Measurements from ENCODE around the gene BSND.

BSND gene

DNA sequence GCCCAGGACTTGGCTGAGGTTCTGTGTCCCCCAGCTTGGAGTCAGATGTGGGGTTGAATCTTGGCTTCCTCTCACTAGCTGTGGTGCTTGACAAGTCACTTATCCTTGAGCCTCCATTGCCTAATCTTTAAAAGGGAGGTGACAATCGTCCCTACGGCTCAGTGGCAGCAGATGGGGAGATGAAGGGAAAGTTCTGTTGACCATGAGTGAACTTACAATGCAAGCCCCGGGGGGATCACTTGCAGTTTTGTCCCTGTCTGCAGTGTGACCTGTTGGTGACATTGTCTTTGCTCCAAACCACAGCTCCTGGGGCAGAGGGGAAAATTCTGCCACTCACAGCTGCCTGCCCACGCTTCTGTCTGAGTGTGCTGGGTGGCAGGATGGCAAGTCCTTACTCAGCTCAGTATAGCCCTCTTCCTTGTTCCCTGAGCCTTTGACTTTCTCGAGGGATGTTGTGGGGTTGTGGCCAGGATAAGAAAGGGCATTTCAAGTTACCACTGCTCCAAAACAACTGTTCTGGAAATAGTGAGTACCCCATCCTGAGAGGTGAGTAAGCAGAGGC lies 42.3 kb downstream of the BSND start:
- no peak for DNase-seq (ENCODE audit: low read depth, low spot score)
- no peak overlapping the region for H3K4me3 ChIP-seq (ENCODE audit: low read length)

DNA sequence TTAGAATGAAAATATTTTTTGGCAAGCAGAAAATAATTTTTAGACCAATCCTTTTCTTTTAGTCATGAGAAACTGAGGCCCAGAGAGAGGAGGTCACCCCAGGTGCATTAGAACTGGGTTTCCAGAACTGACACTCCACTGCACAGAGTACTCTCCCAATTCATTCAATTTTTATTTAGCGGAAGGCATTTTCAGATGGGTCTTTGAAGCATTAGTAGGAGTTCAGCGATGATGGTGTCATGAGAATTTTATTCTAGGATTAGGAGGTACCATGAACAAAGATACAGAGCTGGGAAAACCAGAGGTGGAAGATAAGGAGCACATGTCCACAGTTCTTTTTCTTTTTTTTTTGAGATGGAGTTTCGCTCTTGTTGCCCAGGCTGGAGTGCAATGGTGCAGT lies 42.9 kb downstream of the BSND start:
- no peak for DNase-seq (ENCODE audit: low read depth, low spot score)
- no peak overlapping the region for H3K4me3 ChIP-seq (ENCODE audit: low read length)

DNA sequence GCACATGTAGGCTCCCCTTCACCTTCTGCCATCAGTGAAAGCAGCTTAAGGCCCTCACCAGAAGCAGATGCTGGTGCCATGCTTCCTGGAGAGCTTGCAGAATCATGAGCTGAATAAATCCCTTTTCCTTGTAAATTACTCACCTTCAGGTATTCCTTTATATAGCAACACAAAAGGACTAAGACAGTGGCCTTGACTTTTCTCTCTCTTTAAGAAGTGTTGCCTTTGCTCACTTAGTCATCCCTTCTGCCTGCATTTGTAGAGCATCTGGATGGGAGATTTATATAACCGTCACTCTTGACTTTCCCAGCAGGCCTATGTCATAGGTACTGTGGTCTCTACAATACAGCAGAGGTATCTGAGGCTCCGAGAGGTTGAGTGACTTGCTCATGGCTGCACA lies 44.3 kb downstream of the BSND start:
- H3K4me3 ChIP-seq (ENCODE audit: low read length): no peak overlapping the region

DNA sequence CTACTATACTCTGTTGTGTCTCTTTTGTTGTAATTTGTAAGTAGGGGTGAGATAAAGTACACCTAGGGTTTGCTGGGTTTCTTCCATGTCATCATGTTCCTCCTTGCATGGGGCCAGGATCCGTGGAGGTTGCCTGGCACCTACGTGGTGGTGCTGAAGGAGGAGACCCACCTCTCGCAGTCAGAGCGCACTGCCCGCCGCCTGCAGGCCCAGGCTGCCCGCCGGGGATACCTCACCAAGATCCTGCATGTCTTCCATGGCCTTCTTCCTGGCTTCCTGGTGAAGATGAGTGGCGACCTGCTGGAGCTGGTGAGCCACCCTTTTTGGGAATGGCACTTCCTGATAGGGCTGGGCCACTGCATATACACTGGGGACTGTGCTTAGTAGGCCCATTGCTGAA lies 45.0 kb downstream of the BSND start:
- H3K4me3 ChIP-seq (ENCODE audit: low read length): no peak overlapping the region
- DNase-seq (ENCODE audit: low read depth, low spot score): no peak

More for the DNA sequence above, 44.3 kb downstream of the BSND start:
- no peak for DNase-seq (ENCODE audit: low read depth, low spot score)

DNA sequence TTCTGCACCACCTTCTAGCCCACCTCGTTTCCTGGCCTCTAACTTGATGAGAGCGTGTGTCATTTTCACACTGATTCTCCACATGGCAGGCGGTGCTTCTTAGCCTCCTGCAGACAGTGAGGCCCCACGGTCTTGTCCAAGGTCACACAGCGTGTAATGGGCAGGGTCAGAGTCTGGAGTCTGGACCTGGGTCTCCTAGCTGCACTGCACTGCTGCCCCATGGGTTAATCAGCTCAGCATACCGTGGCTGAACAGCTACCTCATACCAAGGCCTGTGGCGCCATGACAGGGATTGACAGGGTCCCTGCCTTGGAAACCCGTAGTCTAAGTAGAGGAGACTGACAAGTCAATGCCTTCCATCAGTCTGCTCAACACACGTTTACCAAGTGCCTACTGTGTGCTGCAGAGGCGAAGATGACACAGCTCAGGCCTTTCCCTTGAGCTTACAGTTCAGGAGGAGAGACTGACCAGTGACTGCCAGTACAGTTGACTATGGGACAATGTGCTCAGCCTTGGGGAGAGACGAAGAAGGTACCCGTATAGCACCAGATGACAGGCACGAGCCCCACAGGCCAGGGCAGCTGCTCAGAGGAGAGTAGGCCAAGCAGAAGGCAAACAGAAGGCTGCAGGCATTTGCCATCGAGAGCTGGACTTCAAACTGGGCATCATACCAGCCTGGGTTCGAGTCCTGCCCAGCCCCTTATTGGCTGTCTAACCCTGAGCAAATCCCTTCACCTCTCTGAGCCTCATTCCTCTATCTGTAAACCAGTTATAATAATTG lies 46.1 kb downstream of the BSND start:
- no peak for DNase-seq (ENCODE audit: low read depth, low spot score)
- no peak overlapping the region for H3K4me3 ChIP-seq (ENCODE audit: low read length)

DNA sequence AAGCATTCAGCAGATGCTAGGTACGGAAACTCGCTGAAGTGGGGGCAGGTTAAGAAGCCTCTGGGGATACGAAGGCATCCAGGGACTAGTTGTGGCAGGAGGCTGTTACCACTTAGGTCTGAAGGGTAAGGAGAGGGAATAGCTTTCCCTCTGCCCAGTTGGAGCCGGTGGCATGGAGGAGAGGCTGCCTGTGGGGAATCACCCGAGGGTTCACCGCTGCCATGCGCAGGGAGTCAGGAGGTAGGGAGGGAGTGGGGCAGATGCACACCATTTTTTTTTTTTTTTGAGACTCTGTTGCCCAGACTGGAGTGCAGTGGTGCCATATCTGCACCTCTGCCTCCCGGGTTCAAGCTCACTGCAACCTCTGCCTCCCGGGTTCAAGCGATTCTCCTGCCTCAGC lies 46.7 kb downstream of the BSND start:
- no peak overlapping the region for H3K4me3 ChIP-seq (ENCODE audit: low read length)
- no peak for DNase-seq (ENCODE audit: low read depth, low spot score)

DNA sequence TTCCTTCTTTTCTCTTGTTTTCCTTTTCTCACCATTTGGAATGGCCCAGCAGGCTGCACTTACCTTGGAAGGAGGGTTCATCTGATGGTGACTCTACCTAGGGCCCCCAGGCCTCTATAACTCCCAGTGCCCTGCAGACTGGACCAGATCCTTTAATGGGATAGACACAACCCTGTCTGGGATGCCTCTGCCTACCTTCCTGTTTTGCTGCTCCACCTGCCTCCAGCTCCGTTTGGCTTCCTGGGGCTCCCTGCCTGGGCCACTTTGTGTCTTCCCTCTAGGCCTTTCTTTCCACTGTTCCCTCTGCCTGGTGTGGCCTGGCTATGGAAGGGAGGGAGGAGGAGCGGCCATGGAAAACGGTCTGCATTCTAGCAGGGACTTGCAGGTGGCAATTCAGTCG lies 48.1 kb downstream of the BSND start:
- H3K4me3 ChIP-seq (ENCODE audit: low read length): no peak overlapping the region
- no peak for DNase-seq (ENCODE audit: low read depth, low spot score)

DNA sequence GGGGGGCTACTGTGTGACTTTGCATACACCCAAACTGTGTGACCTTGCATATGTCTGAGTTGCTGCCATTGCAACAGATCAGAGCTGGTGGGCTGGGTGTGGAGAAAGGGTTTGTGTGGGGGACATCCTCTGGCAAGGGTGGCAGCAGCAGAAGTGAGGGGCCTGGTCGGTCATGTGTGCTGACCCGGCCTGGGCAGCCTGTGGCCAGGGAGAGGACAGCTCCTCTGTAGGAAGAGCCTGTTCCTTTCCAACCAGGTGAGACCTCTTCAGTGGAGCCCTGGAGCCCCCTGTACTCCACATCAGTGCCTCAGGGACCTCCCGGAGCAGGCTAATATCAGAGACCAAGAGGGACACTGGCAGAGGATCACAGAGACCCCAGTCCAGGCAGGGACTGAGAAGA lies 48.9 kb downstream of the BSND start:
- DNase-seq (ENCODE audit: low read depth, low spot score): no peak
- H3K4me3 ChIP-seq (ENCODE audit: low read length): no peak overlapping the region

DNA sequence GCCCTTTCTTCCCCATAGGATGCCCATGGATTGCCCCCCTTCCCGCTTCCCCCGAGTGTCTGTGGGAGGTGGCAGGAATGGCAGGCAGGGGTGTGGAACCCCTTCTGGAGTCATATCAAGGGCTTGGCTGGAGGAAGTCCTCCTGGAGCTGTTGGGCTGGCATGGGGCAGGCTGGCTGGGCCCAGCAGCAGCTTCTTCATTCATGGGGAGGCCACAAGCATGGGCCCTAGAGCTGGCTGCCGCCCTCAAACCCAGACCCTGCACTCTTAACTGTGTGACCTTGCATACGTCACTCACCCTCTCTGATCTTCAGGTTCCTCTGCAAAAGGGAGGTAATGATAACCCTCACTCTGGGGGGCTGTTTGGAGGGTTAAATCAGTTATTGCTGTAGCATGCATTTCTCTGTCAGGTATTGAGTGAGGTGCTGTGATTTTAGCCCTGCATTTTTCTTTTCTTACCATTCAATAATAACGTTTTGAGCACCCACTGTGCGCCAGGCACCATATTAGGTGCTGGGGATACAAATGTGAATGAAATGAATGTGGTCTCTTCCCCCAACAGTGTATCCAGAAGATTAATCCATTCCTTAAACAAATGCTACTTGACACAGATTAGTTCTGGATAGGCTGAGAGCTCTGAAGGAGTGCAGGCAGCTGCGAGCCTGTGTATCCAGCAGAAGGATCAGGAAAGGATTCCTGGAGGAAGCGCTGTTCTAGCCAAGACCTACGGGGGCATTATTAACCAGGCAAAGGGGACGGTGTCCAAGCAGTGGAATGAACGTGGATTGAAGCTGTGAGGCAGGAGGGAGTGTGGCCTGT lies 49.9 kb downstream of the BSND start:
- no peak for DNase-seq (ENCODE audit: low read depth, low spot score)
- no peak overlapping the region for H3K4me3 ChIP-seq (ENCODE audit: low read length)

DNA sequence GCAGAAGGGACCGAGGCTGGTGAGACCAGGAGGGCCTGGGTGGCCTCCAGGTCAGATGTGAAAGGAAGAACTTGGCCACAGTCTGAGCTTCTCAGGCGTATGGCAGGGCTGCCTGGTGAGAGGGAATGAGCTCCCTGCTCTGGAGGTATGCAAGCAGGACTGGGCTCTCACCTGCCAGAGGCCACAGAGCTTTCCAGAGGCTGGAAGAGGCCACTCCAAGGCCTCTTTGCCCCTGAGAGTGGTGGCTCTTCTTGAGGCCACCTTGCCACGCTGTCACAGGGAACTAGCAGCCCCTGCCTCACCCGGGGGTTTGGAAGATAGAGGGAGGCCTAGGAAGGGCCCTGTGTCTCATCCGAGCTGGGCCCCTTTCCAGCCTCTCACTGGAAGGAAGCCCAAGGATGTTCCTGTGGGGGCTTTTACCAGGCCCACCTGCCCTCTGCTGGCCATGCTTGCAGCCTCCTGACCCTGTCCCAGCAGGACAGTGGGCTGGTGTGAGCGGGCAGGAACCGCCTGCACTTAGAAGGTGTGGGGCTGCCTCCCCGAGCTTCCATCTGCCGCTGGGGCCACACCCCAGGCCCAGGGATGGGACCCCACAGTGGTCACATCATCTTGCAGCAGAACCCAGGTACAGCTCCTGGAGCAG lies 50.7 kb downstream of the BSND start:
- no peak for DNase-seq (ENCODE audit: low read depth, low spot score)
- H3K4me3 ChIP-seq (ENCODE audit: low read length): no peak overlapping the region

DNA sequence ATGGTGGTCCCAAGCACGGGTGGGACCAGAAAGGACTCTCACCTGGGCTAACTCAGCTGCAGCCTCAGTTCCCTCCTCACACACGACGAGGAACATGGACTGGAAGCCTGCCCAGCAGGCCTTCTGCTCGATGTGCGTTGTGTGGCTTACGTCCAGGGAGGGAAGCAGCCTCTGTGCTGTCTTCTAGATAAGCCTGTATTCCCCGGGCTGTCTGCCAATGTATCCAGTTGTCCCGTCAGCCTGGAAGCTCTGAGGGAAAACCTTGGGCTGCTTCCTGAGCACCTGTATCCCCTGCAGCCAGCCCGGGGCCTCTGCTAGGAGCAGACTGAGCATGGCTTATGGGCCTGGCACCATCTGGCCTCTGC lies 51.2 kb downstream of the BSND start:
- no peak for DNase-seq (ENCODE audit: low read depth, low spot score)

DNA sequence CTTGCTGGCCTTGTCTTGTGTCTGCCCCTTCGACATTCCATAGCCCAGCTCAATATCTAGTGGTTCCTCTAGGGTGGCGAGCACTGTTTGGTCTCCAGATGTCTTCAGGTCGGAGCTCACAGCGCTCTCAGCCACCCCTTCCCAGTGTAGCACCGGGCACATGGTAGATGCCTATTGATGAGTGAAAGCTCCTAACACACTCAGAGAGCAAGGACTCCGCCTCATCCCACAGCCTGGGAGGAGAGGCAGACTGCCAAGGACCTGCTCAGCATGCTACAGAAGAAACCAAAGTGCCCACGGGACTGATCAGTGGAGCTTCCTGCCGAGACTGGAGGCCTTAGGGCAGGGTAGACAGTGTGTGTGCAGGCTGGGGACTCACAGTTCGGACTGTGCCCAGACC lies 51.5 kb downstream of the BSND start:
- DNase-seq (ENCODE audit: low read depth, low spot score): no peak
- no peak overlapping the region for H3K4me3 ChIP-seq (ENCODE audit: low read length)

More for the DNA sequence above, 51.2 kb downstream of the BSND start:
- H3K4me3 ChIP-seq (ENCODE audit: low read length): no peak overlapping the region

DNA sequence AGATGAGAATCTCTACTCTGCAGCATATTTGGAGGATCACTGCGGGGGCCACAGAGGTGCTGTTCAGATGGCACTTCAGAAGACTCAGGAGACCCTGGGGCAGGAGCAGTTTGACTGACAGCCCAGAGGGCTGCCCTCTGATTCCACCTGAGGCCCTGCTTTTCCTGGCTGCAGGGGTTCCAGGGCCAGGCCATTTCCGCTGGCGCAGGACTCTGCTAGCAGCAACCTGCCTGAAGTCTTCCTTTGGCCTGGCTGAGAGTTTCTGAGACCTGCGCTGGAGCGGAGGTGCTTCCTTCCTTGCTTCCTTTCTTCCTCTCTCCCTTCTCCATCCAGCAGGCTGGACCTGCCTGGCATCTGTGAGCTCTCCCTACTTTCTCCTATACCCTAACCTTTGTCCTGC lies 52.4 kb downstream of the BSND start:
- DNase-seq (ENCODE audit: low read depth, low spot score): no peak
- H3K4me3 ChIP-seq (ENCODE audit: low read length): no peak overlapping the region

DNA sequence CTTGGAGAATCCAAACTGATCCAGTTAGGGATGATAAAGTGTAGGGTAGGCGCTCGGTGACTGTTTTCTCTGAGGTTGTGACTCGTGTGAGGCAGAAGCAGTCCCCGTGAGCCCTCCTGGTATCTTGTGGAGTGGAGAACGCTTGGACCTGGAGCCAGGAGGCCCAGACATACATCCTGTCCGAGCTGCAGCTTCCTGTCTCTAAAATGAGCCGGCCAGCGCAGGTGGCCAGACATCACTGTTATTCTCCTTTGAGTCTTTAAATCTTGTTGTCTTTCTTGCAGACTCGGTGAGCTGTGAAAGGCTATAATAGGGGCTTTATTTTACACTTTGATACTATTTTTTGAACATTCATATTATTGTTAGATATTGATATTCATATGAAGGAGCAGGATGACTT lies 52.9 kb downstream of the BSND start:
- no peak overlapping the region for H3K4me3 ChIP-seq (ENCODE audit: low read length)
- no peak for DNase-seq (ENCODE audit: low read depth, low spot score)

DNA sequence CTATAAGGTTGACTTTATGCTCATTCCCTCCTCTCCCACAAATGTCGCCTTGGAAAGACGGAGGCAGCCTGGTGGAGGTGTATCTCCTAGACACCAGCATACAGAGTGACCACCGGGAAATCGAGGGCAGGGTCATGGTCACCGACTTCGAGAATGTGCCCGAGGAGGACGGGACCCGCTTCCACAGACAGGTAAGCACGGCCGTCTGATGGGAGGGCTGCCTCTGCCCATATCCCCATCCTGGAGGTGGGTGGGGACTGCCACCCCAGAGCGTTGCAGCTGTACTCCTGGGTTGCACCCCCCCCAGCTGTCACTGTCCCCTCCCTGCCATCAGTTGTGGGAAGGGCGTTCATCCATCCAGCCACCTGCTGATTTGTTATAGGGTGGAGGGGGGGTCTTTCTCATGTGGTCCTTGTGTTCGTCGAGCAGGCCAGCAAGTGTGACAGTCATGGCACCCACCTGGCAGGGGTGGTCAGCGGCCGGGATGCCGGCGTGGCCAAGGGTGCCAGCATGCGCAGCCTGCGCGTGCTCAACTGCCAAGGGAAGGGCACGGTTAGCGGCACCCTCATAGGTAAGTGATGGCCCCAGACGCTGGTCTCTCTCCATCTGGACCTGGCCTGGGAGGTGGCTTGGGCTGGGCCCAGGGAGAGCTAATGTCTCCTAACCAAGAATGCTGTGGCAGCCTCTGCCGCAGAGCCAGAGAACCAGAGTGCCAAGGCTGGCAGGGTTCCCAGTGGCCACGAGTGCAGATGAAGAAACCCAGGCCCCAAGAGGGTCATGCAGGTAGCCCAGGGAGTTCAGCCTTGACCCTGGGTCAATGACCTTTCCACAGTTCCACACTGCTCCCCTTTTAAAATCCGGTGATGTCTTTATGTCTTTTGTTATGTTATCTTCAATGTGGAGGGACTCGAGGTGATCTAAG lies 53.7 kb downstream of the BSND start:
- DNase-seq (ENCODE audit: low read depth, low spot score): no peak
- H3K4me3 ChIP-seq (ENCODE audit: low read length): no peak overlapping the region

DNA sequence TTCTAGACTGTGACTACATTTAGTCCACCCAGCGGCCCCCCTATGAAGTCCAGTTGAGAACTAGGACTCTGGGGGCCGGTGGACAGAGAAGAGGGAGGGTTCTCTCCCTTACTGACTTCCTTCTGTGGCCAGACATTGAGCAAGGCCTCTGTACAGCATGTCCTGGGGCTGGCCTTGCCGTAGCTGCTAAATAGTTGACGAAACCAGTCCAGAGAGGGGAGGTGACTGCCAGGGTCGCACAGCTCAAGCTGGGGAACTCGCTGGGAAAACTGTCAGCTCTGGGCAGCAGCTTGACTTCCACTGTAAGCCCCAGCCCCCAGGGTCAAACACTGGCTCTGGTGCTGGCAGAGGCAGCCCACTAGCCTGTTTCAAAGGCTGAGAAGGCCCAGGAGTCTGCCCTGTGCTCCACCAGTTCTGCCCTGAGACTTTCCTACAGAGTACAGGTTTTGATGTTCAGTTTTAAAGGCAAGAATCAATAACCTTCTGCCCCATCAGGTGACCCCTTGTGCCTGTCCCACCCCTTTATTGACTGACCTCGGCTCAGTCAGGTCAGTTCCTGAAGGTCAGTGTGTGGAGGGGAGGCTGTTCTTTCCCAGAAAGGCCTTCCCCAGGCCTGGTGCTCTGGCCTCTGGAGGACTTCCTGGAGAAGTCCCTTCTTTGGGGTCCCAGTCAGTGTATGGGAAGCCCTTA lies 54.7 kb downstream of the BSND start:
- H3K4me3 ChIP-seq (ENCODE audit: low read length): no peak overlapping the region
- no peak for DNase-seq (ENCODE audit: low read depth, low spot score)

DNA sequence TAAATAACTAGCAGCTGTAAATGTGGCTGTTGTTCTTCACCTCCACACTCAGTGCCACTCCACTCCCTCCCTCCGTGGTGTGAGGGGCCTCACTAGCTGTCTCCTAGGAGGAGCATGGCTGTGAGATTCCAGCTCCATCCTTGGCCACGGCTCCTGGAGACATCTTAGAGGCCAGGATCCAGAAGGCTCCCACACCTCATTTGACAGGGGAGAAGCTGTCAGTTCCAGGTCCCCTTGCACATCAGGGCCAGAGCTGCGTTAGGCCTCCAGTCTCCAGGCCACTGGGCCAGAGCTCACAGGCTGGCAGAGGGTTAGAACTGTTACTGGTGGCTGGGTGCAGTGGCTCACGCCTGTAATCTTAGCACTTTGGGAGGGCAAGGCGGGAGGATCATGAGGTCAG lies 55.7 kb downstream of the BSND start:
- no peak for DNase-seq (ENCODE audit: low read depth, low spot score)
- H3K4me3 ChIP-seq (ENCODE audit: low read length): no peak overlapping the region

DNA sequence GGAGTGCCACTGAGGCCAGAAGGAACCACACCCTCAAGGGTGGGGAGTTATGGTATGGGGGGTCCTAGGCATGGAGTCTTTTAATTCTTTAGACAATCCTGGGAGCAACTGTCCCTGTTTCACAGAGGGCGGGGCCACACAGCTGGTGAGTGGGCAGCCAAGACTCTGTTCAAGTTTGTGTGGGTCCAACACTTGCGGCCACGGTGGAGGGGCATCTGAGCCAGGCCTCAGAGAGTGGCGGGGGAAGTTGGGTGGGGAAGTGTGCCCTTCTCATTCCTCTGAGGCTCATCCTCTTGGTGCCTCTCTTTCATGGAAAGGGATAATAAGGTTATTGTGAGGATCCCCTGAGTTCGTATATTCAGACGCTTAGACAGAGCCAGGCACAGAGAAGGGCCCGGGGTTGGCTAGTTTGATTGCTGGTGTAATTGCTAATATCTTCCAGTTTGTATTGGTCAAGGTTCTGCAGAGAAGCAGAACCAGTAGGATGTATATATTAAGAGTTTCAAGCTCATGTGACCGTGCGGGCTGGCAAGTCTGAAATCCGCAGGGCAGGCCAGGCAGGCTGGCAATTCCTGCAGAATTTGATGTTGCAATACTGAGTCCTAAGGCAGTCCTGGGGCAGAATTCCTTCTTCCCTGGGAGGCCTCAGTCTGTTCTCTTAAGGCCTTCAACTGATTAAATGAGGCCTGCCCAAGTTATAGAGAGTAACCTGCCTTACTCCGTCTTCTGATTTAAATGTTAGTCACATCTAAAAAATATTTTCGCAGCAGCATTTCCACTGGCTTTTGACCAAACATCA lies 56.5 kb downstream of the BSND start:
- no peak overlapping the region for H3K4me3 ChIP-seq (ENCODE audit: low read length)
- DNase-seq (ENCODE audit: low read depth, low spot score): no peak

Data from Jurkat, Clone E6-1 (cell line).